Airway epithelial cell (primary cell): ENCODE results near the gene TSC2. TPM values are rescaled to one million over a fixed set of nuclear protein-coding genes. Genes with fewer than 3 reads are reported as not detected.

Source experiments
- total RNA-seq: library from RNA; depleted of rRNA; stranded (reverse); fragments of >200 nt; gene quantifications from 2 replicates; pipeline ENCODE4 v1.2.3, GENCODE V29; 2015

Gene TSC2
- total RNA-seq, result 33.8 and 35.0 TPM in 2 replicates

DNA sequence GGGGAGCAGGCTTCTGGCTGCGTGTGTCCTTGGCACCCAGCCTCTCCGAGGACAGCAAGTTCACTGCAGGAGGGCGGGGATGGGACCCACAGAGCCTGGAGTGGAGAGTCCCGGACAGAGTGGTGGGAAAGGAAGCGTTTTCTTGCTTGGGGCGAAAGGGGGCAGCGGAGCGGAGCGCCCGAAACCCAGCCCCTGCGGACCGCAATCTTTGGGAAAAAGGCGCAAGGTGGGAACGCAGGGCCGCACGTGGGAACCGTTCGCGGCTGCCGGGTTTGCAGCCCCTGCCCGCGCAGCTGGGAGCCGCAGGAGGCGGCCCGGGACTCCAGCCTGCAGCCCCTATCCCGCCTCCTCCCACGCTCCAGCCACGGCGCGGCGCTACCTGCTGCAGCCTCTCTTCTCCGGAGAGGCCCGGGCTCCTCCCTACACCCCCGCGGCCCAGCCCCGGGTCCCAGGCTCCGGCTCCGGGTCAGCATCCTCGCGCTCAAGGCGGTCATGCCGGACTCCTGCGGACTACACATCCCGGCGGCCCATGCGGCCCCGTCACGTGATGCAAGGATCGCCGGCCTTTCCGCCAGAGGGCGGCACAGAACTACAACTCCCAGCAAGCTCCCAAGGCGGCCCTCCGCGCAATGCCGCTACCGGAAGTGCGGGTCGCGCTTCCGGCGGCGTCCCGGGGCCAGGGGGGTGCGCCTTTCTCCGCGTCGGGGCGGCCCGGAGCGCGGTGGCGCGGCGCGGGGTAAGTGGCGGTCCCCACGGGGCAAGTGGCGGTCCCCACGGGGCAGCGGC is at the start of gene TSC2, which contains the start of gene NTHL1:
Gene TSC2 (plus strand): TSS at position 656 of the 786 bp plus-strand sequence. CDS start 631 bp downstream, outside the sequence.
Gene NTHL1 (minus strand): TSS at position 505 of the 786 bp plus-strand sequence. CDS start 11 bp downstream, at position 494.

DNA sequence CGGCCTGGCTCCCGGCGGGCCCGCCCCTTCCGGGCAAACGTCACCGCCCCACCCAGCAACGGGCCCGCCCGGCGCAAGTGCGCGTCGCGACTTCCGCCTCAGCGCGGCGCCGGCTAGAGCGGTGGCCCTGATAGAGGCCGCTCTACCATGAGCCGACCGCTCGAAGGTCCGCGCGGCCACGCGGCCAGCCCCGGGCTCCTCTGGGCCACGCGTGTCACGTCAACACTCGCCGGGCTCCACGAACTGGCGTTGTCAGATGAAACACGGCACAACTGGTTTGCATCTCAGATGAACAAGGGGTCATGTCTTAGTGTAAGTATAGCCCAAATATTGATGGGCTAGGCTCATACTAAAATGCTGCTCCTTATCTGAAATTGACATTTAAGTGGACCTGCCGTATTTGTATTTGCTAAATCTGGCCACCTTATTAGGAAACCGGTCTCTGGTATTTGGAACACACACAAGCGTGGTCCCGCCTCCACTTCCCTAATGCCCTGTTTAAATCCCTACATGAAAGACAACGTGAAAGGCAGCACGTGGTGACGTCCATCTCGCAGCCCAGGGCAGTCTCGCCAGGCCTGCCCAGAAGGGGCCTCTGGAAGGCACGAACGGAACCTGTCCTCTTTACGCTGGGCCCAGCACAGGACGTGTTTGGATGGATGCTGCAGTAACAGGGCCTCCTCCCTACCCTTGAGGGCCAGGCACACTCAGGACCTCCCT is 37.8 kb upstream of the TSC2 start, which contains the start of gene ZNF598:
Gene ZNF598 (minus strand): TSS at position 31 of the 720 bp plus-strand sequence.

DNA sequence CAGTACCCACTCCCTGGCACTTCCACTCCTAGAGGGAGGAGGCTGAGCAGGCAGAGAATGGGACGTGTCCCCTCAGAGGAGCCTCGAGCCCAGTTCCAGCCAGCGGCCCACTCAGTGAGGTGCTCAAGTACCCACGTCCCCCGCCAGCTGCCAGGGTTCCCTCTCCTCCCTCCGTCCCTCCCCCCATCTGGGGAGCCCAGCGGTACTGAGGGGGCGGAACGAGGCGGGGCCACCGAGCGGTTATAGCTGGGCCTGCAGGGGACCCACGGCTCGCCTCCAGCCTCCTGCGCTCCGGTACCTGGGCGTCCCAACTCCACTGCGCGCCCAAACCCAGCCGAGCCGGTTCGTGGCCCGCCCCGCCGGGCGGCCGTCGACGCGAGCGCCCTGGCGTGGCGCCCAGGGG is 28.3 kb upstream of the TSC2 start, which contains the start of gene NPW:
Gene NPW (plus strand): TSS at position 268 of the 403 bp plus-strand sequence.

DNA sequence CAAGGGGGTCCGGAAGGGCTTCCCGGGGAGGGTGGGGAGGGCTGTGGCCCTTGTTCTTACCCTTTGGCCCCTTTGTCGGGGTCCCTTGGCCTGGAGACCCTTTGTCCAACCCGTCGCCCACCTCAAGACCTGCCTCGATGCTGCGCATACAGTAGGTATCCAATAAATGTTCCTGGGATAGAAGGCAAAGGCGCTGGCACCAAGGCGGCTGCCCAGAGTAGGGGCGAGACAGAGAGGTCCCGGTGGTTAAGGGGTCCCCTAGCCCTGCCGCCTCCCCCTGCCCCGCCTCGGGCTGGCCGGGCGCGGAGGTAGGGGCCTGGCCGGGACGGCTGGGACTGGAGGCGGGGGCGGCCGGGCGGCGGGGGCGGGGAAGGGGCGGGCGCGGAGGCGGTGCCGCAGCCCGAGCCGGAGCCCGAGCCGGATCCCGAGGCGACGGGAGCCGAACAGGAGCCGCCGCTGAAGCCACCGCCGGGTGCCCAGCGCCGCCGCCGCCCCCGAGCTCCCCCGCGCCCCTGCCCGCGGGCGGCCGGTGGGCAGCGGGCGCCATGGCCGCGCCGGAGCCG is 21.2 kb upstream of the TSC2 start, which contains the start of gene NHERF2:
Gene NHERF2 (plus strand): TSS at position 442 of the 563 bp plus-strand sequence. CDS start 104 bp downstream, at position 546.

DNA sequence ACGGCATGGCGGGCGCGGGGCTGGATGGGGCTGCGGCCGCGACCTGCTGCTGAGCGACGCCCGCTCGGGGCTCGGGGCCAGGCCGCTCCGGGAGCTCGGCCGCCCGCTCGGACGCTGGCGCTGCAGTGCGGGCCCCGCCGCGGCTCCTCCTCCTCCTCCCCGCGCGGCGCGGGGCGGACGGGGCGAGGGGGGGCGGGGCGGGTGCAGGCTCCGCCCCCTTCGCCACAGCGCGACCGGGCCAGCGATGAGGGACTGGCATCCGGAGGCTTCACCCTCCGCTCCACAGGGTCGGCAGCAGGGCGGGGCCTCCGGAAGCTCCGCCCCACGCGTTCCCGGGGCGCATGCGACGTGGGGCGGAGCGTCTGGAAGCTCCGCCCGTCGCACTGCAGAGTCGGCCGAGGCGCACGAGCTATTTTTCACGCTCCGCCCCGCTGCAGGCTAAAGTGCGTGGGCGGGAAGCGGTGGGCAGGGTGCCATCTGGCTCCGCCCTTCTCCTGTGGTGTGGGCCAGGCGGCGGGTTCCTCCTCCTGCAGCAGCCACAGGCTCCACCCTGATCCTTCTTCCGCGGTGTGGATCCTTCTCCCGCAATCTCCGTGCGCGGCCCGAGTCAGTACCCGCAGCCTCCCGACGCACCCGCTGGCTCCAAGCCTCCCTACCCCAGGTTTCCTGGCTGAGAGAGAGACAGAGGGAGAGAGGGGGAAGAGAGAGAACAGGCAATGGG is 88.1 kb downstream of the TSC2 start, which contains the start of gene PKD1:
Gene PKD1 (minus strand): TSS at position 129 of the 721 bp plus-strand sequence. CDS start 209 bp downstream, outside the sequence.

Other genes with a start within 250 kb of the TSC2 start
- 76.1 and 79.8 TPM in 2 replicates for gene HAGH, start 221.2 kb upstream of the TSC2 start, total RNA-seq
- gene FAHD1, start 220.8 kb upstream of the TSC2 start, total RNA-seq, result 70.2 and 86.2 TPM in 2 replicates
- gene MEIOB, start 175.8 kb upstream of the TSC2 start, total RNA-seq, result not detected in 2 replicates
- 1.4 and 2.7 TPM in 2 replicates for gene HS3ST6, start 129.6 kb upstream of the TSC2 start, total RNA-seq
- gene MSRB1, start 104.8 kb upstream of the TSC2 start, total RNA-seq, result 6.7 and 11.7 TPM in 2 replicates
- gene RPL3L, start 93.3 kb upstream of the TSC2 start, total RNA-seq, result 0.35 and 0.46 TPM in 2 replicates
- 279 and 343 TPM in 2 replicates for gene NDUFB10, start 88.4 kb upstream of the TSC2 start, total RNA-seq
- 3,748 and 4,325 TPM in 2 replicates for gene RPS2, start 83.2 kb upstream of the TSC2 start, total RNA-seq
- not detected in 2 replicates for gene RNF151, start 81.1 kb upstream of the TSC2 start, total RNA-seq
- gene TBL3, start 75.9 kb upstream of the TSC2 start, total RNA-seq, result 114 and 119 TPM in 2 replicates
- gene NOXO1, start 66.5 kb upstream of the TSC2 start, total RNA-seq, result 1.1 and 2.2 TPM in 2 replicates
- gene GFER, start 63.8 kb upstream of the TSC2 start, total RNA-seq, result 20.3 and 22.9 TPM in 2 replicates
- gene SYNGR3, start 58.0 kb upstream of the TSC2 start, total RNA-seq, result 2.1 and 5.4 TPM in 2 replicates
- gene ZNF598, start 38.2 kb upstream of the TSC2 start, total RNA-seq, result 52.9 and 61.7 TPM in 2 replicates
- 3.6 and 4.0 TPM in 2 replicates for gene NPW, start 28.2 kb upstream of the TSC2 start, total RNA-seq
- gene NHERF2, start 21.1 kb upstream of the TSC2 start, total RNA-seq, result 24.8 and 25.5 TPM in 2 replicates
- gene NTHL1, start 151 bp upstream of the TSC2 start, total RNA-seq, result 32.8 and 43.2 TPM in 2 replicates
- 43.3 and 71.5 TPM in 2 replicates for gene PKD1, start 87.9 kb downstream of the TSC2 start, total RNA-seq
- gene RAB26, start 100.6 kb downstream of the TSC2 start, total RNA-seq, result 0.49 and 5.0 TPM in 2 replicates
- gene TRAF7, start 107.8 kb downstream of the TSC2 start, total RNA-seq, result 58.2 and 65.4 TPM in 2 replicates
- gene CASKIN1, start 148.6 kb downstream of the TSC2 start, total RNA-seq, result 0.42 and 0.46 TPM in 2 replicates
- 68.9 and 81.9 TPM in 2 replicates for gene MLST8, start 157.5 kb downstream of the TSC2 start, total RNA-seq
- 2.5 and 3.5 TPM in 2 replicates for gene BRICD5, start 162.9 kb downstream of the TSC2 start, total RNA-seq
- 21.9 and 26.8 TPM in 2 replicates for gene PGP, start 166.9 kb downstream of the TSC2 start, total RNA-seq
- 23.9 and 26.2 TPM in 2 replicates for gene E4F1, start 175.6 kb downstream of the TSC2 start, total RNA-seq
- gene DNASE1L2, start 188.5 kb downstream of the TSC2 start, total RNA-seq, result 0.19 and 0.21 TPM in 2 replicates
- gene ECI1, start 203.6 kb downstream of the TSC2 start, total RNA-seq, result 36.0 and 39.4 TPM in 2 replicates
- 178 and 219 TPM in 2 replicates for gene RNPS1, start 220.1 kb downstream of the TSC2 start, total RNA-seq